ENCODE results near the gene PHRF1.

The PHRF1 gene

GRCh38 chr11:597166-597725, 21.0 kb downstream of the PHRF1 start:
- no peak for DNase-seq (ENCODE audit: low read depth)

DNA sequence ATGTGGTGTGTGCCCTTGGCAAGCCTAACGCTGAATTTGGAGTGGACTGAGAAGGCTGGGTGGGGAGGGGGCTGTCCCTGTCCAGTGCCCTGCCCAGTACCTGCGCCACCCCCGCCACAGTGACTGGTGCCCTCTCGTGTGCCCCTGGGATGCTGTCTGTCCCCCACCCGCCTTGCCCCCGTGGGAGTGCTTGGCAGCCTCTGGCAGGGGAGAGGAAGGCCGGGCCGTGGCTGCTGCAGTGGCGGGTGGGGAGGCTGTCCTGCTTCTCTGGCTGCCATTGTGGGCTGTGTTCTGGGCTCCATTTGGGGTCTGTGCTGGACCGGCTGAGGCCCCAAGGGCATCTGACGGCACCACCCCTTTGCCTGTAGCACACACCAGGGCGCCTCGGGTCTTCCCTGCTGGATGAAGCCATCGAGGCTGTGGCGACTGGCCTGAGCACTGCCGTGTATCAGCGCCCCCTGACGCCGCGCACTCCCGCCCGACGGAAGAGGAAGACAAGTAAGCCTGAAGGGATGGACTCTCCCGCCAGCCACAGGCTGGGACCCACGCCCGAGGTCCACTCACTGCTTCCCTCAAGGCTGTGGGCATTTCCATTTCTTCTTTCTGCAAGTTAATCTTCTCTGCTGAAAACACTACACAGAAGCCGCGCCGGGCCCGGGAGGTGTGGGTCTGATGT, 21.9 kb downstream of the PHRF1 start:
- DNase-seq (ENCODE audit: low read depth), result no peak

DNA sequence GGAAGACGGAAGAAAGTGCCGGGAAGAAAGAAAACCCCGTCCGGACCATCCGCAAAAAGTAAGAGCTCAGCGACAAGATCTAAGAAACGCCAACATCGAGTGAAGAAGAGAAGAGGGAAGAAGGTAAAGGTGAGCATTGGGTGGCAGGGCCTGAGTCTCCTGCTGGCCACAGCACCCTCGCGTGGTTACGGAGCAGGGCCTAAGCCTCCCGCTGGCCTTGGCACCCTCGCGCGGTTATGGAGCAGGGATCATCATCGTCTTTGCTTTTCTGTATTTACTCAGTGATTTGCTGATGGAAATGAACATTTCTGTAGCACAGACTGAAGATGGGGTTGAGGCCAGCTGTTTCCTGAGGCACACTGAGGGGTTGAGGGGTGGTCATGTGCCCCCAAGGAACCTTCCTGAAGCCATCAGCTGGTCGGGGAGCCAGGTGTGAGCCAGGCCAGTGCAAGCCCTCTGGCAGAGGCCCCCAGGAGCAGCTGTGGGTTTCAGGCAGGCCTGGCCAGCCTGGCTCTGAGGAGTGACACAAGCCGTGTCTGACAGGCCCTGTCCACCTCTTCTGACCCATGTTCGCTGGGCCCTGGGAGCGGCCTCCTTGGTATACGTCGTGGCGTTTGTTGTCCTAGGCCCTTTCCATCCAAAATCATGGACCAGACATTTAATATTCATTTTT, 25.4 kb downstream of the PHRF1 start:
- DNase-seq (ENCODE audit: low read depth), result no peak

GRCh38 chr11:603154-603553, 26.9 kb downstream of the PHRF1 start:
- no peak for DNase-seq (ENCODE audit: low read depth)

DNA sequence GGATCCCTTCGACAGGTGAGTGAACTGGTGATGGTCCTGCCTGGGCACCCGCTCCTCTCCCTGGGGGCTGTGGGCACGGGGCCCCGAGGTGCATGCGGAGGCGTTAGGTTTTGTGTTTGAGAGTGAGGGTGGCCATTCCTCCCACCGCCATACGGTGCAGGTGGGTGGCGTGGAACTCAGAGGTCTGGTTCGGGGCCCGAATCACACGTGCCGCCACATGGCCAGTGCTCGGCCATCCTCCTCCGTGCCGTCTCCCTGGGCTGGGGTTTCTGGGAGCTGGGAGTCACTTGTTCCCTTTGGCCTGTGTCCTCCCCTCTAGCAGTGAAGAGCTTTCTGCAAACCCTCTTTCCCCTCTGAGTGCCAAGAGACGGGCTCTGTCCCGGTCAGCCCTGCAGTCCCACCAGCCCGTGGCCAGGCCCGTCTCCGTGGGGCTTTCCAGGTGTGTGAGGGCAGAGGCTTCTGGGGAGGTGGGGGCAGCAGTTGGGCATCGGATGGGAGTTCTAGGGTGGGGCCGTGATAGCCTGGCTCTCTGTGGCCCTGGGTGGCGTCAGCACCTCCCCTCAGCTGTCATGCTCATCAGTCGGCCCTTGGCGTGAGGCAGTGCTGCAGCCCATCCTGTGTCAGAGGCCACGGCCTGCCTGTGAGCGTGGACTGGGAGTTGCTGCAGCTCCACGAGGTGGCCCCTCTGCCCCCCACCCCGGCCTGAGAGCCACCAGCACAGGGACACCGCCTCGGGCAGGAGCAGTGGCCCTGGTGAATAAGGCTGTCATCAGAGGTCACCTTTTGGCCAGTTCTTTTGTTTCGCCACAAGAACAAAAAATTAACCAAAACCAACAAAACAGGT, 29.2 kb downstream of the PHRF1 start:
- no peak for DNase-seq (ENCODE audit: low read depth)

GRCh38 chr11:606245-606644, 30.0 kb downstream of the PHRF1 start:
- DNase-seq (ENCODE audit: low read depth), result no peak

- DNase-seq (ENCODE audit: low read depth), result no peak
Observed at GRCh38 chr11:607020-607780, 30.9 kb downstream of the PHRF1 start.

DNA sequence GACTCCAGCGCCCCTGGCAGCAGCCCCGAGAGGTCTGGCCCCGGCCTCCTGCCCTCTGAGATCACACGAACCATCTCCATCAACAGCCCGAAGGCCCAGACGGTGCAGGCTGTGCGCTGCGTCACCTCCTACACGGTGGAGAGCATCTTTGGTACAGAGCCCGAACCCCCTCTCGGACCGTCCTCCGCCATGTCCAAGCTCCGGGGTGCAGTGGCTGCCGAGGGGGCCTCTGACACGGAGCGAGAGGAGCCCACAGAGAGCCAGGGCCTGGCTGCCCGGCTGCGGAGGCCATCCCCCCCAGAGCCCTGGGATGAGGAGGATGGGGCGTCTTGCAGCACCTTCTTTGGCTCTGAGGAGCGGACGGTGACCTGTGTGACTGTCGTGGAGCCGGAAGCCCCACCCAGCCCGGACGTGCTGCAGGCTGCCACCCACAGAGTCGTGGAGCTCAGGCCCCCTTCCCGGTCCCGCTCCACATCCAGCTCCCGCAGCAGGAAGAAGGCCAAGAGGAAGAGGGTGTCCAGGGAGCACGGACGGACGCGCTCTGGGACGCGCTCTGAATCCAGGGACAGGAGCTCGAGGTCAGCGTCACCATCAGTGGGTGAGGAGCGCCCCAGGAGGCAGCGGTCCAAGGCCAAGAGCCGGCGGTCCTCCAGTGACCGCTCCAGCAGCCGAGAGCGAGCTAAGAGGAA, 31.8 kb downstream of the PHRF1 start:
- no peak for DNase-seq (ENCODE audit: low read depth)

DNA sequence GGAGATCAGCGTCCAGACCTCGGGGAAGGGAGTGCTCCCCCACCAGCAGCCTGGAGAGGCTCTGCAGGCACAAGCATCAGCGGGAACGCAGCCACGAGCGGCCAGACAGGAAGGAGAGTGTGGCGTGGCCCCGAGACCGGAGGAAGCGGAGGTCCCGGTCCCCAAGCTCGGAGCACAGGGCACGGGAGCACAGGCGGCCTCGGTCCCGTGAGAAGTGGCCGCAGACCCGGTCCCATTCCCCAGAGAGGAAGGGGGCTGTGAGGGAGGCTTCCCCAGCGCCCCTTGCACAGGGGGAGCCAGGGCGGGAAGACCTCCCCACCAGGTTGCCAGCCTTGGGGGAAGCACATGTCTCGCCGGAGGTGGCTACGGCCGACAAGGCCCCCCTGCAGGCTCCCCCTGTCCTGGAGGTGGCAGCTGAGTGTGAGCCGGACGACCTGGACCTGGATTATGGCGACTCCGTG, 32.6 kb downstream of the PHRF1 start:
- DNase-seq (ENCODE audit: low read depth), result no peak

GRCh38 chr11:609341-609811, 33.1 kb downstream of the PHRF1 start:
- no peak for DNase-seq (ENCODE audit: low read depth)

- no peak for DNase-seq (ENCODE audit: low read depth)
Observed at GRCh38 chr11:610146-610801, 34.0 kb downstream of the PHRF1 start.

DNA sequence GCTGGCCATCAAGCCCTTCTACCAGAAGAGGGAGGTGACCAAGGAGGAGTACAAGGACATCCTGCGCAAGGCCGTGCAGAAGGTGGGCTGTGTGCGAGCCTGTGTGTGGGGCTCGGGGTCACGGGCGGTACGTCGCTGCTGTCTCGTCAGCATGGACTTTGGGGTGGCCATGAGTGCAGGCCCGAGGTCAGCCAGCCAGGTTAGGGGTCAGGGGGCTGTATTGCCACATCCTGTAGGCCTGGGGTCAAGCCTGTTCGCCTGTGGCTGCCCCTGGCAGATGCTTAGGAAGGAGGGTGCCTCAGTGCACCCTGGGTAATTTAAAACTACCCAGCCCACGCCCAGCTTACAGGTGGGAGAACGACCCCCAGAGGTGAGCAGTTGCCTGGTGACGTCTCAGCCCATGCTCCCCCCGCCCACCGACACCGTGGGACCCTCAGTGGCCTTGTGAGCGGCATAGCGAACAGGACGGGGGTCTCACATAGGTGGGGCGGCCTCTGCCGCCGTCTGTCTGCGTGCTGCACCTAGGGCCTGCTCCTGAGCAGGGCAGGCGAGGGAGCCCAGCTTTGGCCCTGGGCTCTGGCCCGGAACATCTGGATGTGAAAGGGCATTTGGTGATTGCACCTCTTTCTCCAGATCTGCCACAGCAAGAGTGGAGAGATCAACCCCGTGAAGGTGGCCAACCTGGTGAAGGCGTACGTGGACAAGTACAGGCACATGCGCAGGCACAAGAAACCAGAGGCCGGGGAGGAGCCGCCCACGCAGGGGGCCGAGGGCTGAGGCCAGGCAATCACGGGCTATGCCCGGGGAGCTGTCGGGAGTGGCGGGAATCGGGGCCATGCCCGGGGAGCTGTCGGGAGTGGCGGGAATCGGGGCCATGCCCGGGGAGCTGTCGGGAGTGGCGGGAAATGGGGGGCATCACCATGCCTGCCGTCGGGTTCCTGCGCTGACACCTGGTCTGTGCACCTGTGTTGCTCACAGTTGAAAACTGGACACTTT, 35.0 kb downstream of the PHRF1 start:
- DNase-seq (ENCODE audit: low read depth), result no peak

DNA sequence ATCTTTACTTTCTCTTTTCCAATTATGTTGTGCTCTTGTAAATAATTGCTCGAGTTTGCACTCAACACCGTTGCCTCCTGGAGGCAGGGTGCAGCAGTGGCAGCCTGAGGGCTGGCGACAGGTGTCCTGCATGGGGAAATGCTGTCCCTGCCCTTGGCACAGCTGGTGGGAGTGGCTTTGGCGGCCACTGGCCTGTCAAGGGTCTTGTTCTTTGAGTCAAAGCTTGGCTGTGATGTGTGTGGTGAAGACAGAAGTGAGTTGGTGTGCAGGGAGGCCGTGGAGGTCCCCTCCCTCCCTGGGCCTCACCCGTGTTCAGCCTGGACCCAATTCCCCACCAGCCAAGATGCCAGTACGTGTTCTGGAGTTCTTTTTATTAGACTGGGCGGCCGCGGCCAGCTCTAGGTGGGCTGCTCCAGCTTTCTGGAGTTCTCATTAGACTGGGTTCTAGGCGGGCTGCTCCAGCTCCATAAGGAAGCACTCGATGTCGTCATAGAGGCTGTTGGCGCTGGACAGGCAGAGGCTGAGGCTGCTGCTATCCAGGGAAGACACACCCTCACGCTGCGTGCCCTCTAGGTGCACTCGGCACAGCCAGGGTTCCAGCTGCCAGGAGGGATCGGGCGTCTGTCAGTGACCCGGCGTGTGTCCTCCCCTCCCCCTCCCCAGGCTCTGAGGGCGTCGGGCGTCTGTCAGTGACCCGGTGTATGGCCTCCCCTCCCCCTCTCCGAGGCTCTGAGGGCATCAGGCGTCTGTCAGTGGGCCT, 36.1 kb downstream of the PHRF1 start:
- no peak for DNase-seq (ENCODE audit: low read depth)

DNA sequence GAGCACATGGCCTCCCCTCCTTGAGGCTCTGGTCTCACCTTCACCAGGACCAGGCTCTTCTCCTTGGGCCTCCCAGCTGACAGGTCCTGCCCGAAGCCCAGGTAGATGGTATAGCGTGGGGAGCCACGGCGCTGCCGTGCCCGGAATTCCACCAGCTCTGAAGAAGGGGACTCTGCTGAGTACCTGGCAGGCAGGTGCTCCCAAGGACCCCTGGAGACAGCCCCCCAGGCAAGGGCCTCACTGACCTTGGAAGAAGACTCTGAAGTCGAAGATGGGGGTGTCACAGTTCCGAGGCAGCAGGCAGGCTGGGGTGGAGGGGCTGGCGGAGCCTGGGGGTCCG, 36.7 kb downstream of the PHRF1 start:
- no peak for DNase-seq (ENCODE audit: low read depth)

- peak; percentile 74 for DNase-seq (ENCODE audit: low read depth)
Observed at GRCh38 chr11:613369-613968, 37.2 kb downstream of the PHRF1 start.

DNA sequence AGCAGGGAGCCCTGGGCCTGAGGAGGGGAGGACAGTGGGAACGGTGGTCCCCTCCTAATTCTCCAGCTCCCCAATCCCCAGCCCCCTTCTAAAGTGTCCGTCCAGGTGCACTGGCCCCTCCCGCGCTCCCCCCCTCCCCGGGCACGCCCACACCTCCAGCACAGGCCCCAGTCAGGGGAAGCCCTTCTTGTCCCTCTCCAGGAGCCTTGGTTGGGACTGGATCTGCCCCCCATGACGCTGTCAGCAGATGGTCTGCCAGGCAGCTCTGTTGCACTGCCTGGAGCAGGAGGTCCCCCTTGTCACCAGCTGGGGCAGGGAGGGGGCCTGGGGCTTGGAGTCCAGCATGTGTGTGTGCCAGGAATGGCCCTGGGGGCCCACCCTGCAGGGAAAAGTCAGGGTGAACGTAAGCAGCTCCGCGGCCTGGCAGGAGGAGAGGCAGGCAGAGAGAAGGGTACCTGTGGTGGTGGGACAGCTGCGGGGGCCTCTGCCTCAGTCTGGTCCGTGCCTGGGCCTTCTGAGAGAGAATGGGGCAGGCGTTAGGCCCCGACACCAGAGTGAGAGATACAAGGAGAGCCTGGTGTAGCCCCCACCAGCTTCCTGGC, 37.9 kb downstream of the PHRF1 start:
- no peak for DNase-seq (ENCODE audit: low read depth)

GRCh38 chr11:614623-615503, 38.6 kb downstream of the PHRF1 start:
- no peak for DNase-seq (ENCODE audit: low read depth)

Data from stimulated activated CD4-positive, alpha-beta T cell treated with anti-CD3 and anti-CD28 coated beads, Interleukin-2, amount 100 ng/mL, for 4 hours (primary cell).